GM06990 (cell line): ENCODE results near the gene LTBP3.

Source experiments
- DNase-seq: peaks from one replicate; pipeline ENCODE4 v3.0.0-alpha.2; 2011; ENCODE audit not compliant: insufficient read length; ENCODE audit errors: extremely low read depth
- H3K27me3 ChIP-seq: replicated peaks from 2 replicates; pipeline ENCODE4 v1.6.0; 2011; ENCODE audit warnings: low read length; ENCODE audit not compliant: control insufficient read depth, insufficient read depth
- H3K36me3 ChIP-seq: 2 replicates; pipeline ENCODE4 v1.5.1; 2011; ENCODE audit warnings: low read length; ENCODE audit not compliant: control insufficient read depth, insufficient read depth
- H3K4me3 ChIP-seq: replicated peaks from 2 replicates; pipeline ENCODE4 v1.5.1; 2011; ENCODE audit warnings: low read depth, mild to moderate bottlenecking, control low read depth, low read length
- CTCF ChIP-seq: IDR thresholded peaks from 2 replicates; pipeline ENCODE4 v1.5.1; 2011; ENCODE audit warnings: low read length, control low read depth, mild to moderate bottlenecking, inconsistent platforms; ENCODE audit not compliant: insufficient read depth, poor library complexity, severe bottlenecking

Gene LTBP3

GRCh38 chr11:65489035-65489705 lies 69.0 kb downstream of the LTBP3 start:
- Histone ChIP-seq H3K36me3 (no peaks in the 10 kb centered on the region), H3K27me3 (no peaks in the 10 kb centered on the region), H3K4me3 (no peak overlapping the region)
- DNase-seq = no peak
- TF ChIP-seq CTCF = no peak
